Endothelial cell of umbilical vein (primary cell): Measurements from ENCODE around the gene TIMM17A. TPM values are rescaled to one million over a fixed set of nuclear protein-coding genes. Genes with fewer than 3 reads are reported as not detected.

Experiments used
- BruUV-seq: library from RNA; stranded (reverse); fragments of 400-500 nt; replicated peaks from 2 replicates; lab custom pipeline; 2021; lab: Mats Ljungman, UMichigan
- CTCF ChIA-PET: fragments of 300-600, 350-600 bp; sonication (Branson Sonifier 250); formaldehyde crosslinking; loops from one replicate; lab custom pipeline; 2021; ENCODE audit warnings: antibody characterized with exemption, inconsistent platforms; lab: Charles Lee
- POLR2A ChIA-PET: fragments of 300-600, 350-600 bp; sonication (Branson Sonifier 250); formaldehyde crosslinking; loops from one replicate; lab custom pipeline; 2021; ENCODE audit warnings: antibody characterized with exemption, inconsistent platforms; lab: Charles Lee
- DNase-seq: peaks from one replicate; pipeline ENCODE4 v3.0.0-alpha.2; 2011; ENCODE audit warnings: low read depth, low spot score
- FAIRE-seq: peaks from 2 replicates; lab custom pipeline; 2011; peaks lifted over from hg19 to GRCh38; lab: Jason Lieb, UNC
- H2AFZ ChIP-seq: 2 replicates; pipeline ENCODE4 v1.6.0; 2012; ENCODE audit warnings: low read depth, low read length, control low read depth, inconsistent platforms
- H3K27ac ChIP-seq: 2 replicates; pipeline ENCODE4 v1.5.1; 2011; ENCODE audit warnings: low read depth, mild to moderate bottlenecking, control low read depth, low read length, moderate library complexity; ENCODE audit not compliant: insufficient read depth
- H3K27me3 ChIP-seq, 2 experiments: 2 replicates each; pipeline versions ENCODE4 v1.6.0 to v1.6.1; 2011; ENCODE audit warnings: low read length in 2 of 2, mixed read lengths in 1 of 2; ENCODE audit not compliant: control insufficient read depth in 2 of 2, insufficient read depth in 2 of 2
- H3K36me3 ChIP-seq, 2 experiments: 2 replicates in 1 of 2; 3 replicates in 1 of 2; pipeline ENCODE4 v1.5.1; 2011; ENCODE audit warnings: low read length in 2 of 2, mild to moderate bottlenecking in 1 of 2, moderate library complexity in 1 of 2; ENCODE audit not compliant: control insufficient read depth in 2 of 2, insufficient read depth in 2 of 2; ENCODE audit errors: extremely low read depth in 1 of 2
- H3K4me1 ChIP-seq: 3 replicates; pipeline ENCODE4 v1.5.1; 2011; ENCODE audit warnings: mild to moderate bottlenecking, low read length; ENCODE audit not compliant: control insufficient read depth, insufficient read depth; ENCODE audit errors: extremely low read depth
- H3K4me2 ChIP-seq: 2 replicates; pipeline ENCODE4 v1.6.1; 2011; ENCODE audit warnings: low read length, control low read depth, mixed read lengths; ENCODE audit not compliant: insufficient read depth
- H3K4me3 ChIP-seq, 3 experiments: fragments of 200-600 bp in 1 of 3; sonication (generic), shearing (Covaris generic) in 1 of 3; replicated peaks in 1 of 3; 2 replicates each; pipeline ENCODE4 v1.5.1; 2011 to 2016; ENCODE audit warnings: control low read depth in 3 of 3, low read length in 3 of 3, mild to moderate bottlenecking in 2 of 3, inconsistent platforms in 1 of 3, low read depth in 1 of 3, moderate library complexity in 1 of 3; ENCODE audit not compliant: insufficient read depth in 1 of 3
- H3K79me2 ChIP-seq: 2 replicates; pipeline ENCODE4 v1.6.0; 2012; ENCODE audit warnings: low read length, inconsistent platforms; ENCODE audit not compliant: control insufficient read depth, insufficient read depth
- H3K9ac ChIP-seq: replicated peaks from 2 replicates; pipeline ENCODE3; 2011; ENCODE audit warnings: low read length, control low read depth; ENCODE audit not compliant: insufficient read depth; ENCODE audit errors: extremely low read depth
- H3K9me1 ChIP-seq: replicated peaks from 3 replicates; pipeline ENCODE4 v1.6.0; 2011; ENCODE audit warnings: mild to moderate bottlenecking, low read length; ENCODE audit not compliant: control insufficient read depth, insufficient read depth; ENCODE audit errors: extremely low read depth
- H3K9me3 ChIP-seq: replicated peaks from 2 replicates; pipeline ENCODE4 v1.5.1; 2012; ENCODE audit warnings: low read length, inconsistent platforms; ENCODE audit not compliant: control insufficient read depth, insufficient read depth
- H4K20me1 ChIP-seq: replicated peaks from 2 replicates; pipeline ENCODE3; 2011; ENCODE audit warnings: mild to moderate bottlenecking, low read length; ENCODE audit not compliant: control insufficient read depth, insufficient read depth; ENCODE audit errors: extremely low read depth
- EZH2 ChIP-seq: IDR thresholded peaks from 2 replicates; pipeline ENCODE4 v1.6.1; 2012; ENCODE audit warnings: borderline replicate concordance, low read depth, mild to moderate bottlenecking, moderate library complexity, low read length, inconsistent platforms; ENCODE audit not compliant: severe bottlenecking
- FOS ChIP-seq: IDR thresholded peaks from 2 replicates; pipeline ENCODE4 v1.6.1; 2011; ENCODE audit warnings: mild to moderate bottlenecking, low read length, moderate library complexity, borderline replicate concordance; ENCODE audit not compliant: insufficient read depth
- GATA2 ChIP-seq: IDR thresholded peaks from 2 replicates; pipeline ENCODE4 v1.7.0; 2011; ENCODE audit warnings: low read depth, mild to moderate bottlenecking, moderate library complexity, mixed read lengths, low read length; ENCODE audit not compliant: insufficient read length, insufficient read depth
- JUN ChIP-seq: IDR thresholded peaks from 2 replicates; pipeline ENCODE4 v1.6.1; 2011; ENCODE audit warnings: borderline replicate concordance, low read depth; ENCODE audit not compliant: insufficient read length, insufficient read depth
- MAX ChIP-seq: IDR thresholded peaks from 2 replicates; pipeline ENCODE4 v1.6.1; 2011; ENCODE audit not compliant: insufficient read depth, insufficient read length
- MYC ChIP-seq: IDR thresholded peaks from one replicate; pipeline ENCODE4 v1.6.1; 2011; ENCODE audit warnings: mild to moderate bottlenecking, low read depth, low read length
- POLR2A ChIP-seq: IDR thresholded peaks from 2 replicates; pipeline ENCODE4 v1.6.1; 2012; ENCODE audit warnings: low read depth, mild to moderate bottlenecking, control low read depth, low read length
- POLR2AphosphoS5 ChIP-seq: IDR thresholded peaks from 2 replicates; pipeline ENCODE4 v1.6.1; 2012; ENCODE audit warnings: low read depth, mild to moderate bottlenecking, control low read depth, low read length, moderate library complexity; ENCODE audit not compliant: insufficient read depth
- dilution Hi-C: fragments of 300-500 bp; cut with MboI; formaldehyde crosslinking; loops from one replicate; pipeline ENCODE4 v1.15.0; 2019; ENCODE audit warnings: low sequenced_read_pairs; ENCODE audit not compliant: extremely low pct_ligation_motif_present
- intact Hi-C: fragments of 100-400 bp; cut with micrococcal nuclease; formaldehyde crosslinking; loops from one replicate; pipeline ENCODE4 v1.10.0; 2022
- polyA plus RNA-seq, 4 experiments: library from polyadenylated mRNA; depleted of rRNA in 3 of 4; stranded (reverse) in 3 of 4; unstranded in 1 of 4; fragments of >200 nt; gene quantifications; 2 replicates each; pipeline versions ENCODE4 v1.2.1 to v1.2.3, GENCODE V29; 2011 to 2012; ENCODE audit warnings: missing spikeins in 1 of 4
- total RNA-seq: library from RNA; stranded (reverse); gene quantifications from 2 replicates; pipeline ENCODE4 v1.2.3, GENCODE V29; 2021
- TF ChIP-seq, protein P1 (sequence below), 2 donors: IDR thresholded peaks; 1 replicate in 1 of 2; 2 replicates in 1 of 2; pipeline ENCODE4 v1.5.1; 2011; ENCODE audit warnings: low read length in 2 of 2, mild to moderate bottlenecking in 2 of 2, moderate library complexity in 2 of 2, control low read depth in 1 of 2, inconsistent platforms in 1 of 2, low read depth in 1 of 2; ENCODE audit not compliant: insufficient read depth in 1 of 2; ENCODE audit errors: extremely low read depth in 1 of 2

The TIMM17A gene
- total and polyA plus RNA-seq, 2 donors (not counting 3 experiments of a cell fraction or from before 2014, with no cell fraction given): 57.9 to 105 TPM

GRCh38 chr1:201941420-201942128 is 13.7 kb upstream of the TIMM17A start:
- Histone ChIP-seq H3K36me3 (no peaks in the 10 kb centered on the region), H3K79me2 (no peaks in the 10 kb centered on the region), H2AFZ (no peak overlapping the region), H3K9ac (no peak overlapping the region), H3K9me1 (no peaks in the 10 kb centered on the region), H3K4me3 (no peak overlapping the region), H3K4me1 (peaks cover 5% of the 10 kb centered on the region), H3K27ac (no peak overlapping the region), H3K4me2 (no peak overlapping the region), H3K27me3 (peaks cover 9 to 11% of the 10 kb centered on the region in 2 experiments), H4K20me1 (no peaks in the 10 kb centered on the region), H3K9me3 (no peaks in the 10 kb centered on the region)
- DNase-seq: no peak
- intact Hi-C loops: no loop called here
- no TSS peak for BruUV-seq
- CTCF ChIA-PET: interaction anchor here (1.0 kb wide), 1 partner anchor 10 kb away, joined by 3 read pairs; no protein-coding TSS in a partner anchor
- POLR2A ChIA-PET: no interaction called here
- dilution Hi-C loops: no loop called here
- TF ChIP-seq MYC (no peak), JUN (no peak), GATA2 (no peak), MAX (no peak), FOS (no peak), EZH2 (no peak), POLR2AphosphoS5 (no peak), POLR2A (no peak)
- TF ChIP-seq, protein P1, sequence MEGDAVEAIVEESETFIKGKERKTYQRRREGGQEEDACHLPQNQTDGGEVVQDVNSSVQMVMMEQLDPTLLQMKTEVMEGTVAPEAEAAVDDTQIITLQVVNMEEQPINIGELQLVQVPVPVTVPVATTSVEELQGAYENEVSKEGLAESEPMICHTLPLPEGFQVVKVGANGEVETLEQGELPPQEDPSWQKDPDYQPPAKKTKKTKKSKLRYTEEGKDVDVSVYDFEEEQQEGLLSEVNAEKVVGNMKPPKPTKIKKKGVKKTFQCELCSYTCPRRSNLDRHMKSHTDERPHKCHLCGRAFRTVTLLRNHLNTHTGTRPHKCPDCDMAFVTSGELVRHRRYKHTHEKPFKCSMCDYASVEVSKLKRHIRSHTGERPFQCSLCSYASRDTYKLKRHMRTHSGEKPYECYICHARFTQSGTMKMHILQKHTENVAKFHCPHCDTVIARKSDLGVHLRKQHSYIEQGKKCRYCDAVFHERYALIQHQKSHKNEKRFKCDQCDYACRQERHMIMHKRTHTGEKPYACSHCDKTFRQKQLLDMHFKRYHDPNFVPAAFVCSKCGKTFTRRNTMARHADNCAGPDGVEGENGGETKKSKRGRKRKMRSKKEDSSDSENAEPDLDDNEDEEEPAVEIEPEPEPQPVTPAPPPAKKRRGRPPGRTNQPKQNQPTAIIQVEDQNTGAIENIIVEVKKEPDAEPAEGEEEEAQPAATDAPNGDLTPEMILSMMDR (IDR thresholded peaks at IDR 0.05; ENCODE audit: extremely low read depth in 1 of 2, insufficient read depth in 1 of 2, low read depth in 1 of 2, low read length in 2 of 2): no peak
- no peak for FAIRE-seq
